ENCODE results near the gene MACROD1. TPM values are rescaled to one million over a fixed set of nuclear protein-coding genes. Genes with fewer than 3 reads are reported as not detected.
"Not testable (repeated sequence)": the region's sequence is repeated elsewhere in the genome, so short reads cannot be mapped to it uniquely, and the experiment has no call there.

MACROD1 gene
- total RNA-seq, 1 donor from 2014 or later: 27.3 TPM

- peak; percentile 100 for DNase-seq (ENCODE audit: low spot score)
These were observed 20.0 kb upstream of the MACROD1 start, which contains the start of gene STIP1 for GRCh38 chr11:64185693-64186491. TSS of gene STIP1 (plus strand) at chr11:64186171. CDS start at chr11:64186262, 91 bp downstream.

- peak; percentile 89 for DNase-seq (ENCODE audit: low spot score)
These were observed 19.3 kb upstream of the MACROD1 start for GRCh38 chr11:64185175-64185692.

DNA sequence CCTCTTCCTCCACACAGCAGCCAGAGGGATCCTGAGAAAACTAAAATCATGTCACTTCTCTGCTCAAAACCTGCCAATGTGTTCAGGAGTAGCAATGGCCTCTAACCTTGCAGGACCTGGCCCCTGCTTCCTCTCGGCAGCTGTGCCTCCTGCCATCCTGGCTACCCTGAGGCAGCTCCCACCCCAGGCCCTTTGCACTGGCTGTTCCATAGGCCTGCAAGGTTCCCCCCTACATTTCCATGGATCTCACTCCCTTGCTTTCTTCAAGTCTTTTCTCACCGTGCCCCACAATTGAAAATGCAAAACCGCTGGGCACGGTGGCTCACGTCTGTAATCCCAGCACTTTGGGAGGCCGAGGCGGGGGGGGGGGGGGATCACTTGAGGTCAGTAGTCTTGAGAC is 18.0 kb upstream of the MACROD1 start:
- DNase-seq (ENCODE audit: low spot score): no peak

GRCh38 chr11:64181506-64182411 is 15.8 kb upstream of the MACROD1 start:
- DNase-seq (ENCODE audit: low spot score): peak; percentile 95

DNA sequence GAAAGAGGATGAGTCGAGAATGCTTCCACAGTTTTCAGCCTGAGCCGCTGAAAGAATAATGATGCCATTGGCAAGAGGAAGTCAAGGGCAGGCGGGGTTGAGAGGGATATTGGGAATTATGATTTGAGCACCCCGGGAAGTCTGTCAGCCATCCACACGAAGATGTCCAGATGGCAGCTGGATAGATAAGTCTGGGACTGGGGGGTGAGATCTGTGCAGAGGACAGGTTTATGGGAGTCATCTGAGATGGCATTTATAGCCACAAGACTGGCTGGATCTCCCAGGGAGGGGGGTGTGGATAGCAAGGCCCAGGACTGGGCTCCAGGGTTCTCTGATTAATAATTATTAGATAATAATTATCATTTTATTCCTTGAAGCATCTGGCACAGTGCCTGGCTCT is 15.0 kb upstream of the MACROD1 start:
- DNase-seq (ENCODE audit: low spot score): peak; percentile 41

GRCh38 chr11:64178951-64179639 is 13.2 kb upstream of the MACROD1 start:
- no peak for DNase-seq (ENCODE audit: low spot score)

- DNase-seq (ENCODE audit: low spot score): no peak
These were observed 12.3 kb upstream of the MACROD1 start for GRCh38 chr11:64178203-64178602.

DNA sequence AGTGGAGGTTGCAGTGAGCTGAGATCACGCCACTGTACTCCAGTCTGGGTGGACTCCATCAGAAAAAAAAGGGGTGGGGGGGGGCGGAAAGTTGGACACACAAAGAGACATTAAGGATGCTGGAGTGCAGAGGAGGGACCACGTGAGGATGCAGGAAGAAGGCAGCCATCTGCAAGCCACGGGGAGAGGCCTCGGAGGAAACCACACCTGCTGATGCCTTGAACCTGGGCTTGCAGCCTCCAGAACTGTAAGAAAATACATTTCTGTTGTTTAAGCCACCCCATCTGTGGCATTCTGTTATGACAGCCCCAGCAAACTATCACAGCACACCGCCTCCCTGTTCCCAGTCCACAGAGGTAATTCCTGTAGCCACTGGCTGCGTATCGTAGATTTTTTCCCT is 10.8 kb upstream of the MACROD1 start:
- DNase-seq (ENCODE audit: low spot score): no peak

DNA sequence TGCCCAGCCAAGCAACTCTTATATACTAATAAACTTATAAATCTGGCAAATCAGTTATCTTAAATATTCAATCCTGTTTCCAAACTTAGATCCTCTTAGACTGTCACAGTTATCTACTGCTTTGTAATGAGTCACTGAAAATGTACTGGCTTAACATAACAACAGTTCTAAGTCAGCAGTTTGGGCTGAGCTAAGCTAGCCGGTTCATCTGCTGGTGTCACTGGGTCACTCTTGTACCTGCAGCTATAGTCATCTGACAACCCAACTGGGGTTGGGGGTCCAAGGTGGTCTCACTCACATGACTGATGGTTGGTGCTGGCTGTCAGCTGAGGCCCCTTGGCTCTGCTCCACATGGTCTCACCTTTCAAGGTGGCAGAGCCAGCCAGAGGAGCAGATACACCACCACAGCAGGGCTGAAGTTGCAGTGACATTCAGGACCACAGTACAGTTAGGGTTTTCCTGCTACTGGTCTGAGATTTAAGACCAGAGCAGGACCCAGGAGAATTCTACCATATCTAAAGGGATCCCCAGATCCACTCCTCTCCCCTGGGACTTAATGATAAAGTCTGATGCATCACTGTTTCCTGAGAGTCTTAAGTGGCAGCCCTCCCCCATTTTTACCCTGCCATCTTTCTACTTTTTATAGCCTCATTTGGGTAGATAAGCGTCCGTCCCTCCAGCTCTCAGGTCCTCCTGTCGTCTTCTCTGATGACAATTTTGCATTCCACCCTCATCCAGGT is 7.9 kb upstream of the MACROD1 start:
- no peak for DNase-seq (ENCODE audit: low spot score)

GRCh38 chr11:64170419-64170818 is 4.5 kb upstream of the MACROD1 start:
- DNase-seq (ENCODE audit: low spot score): no peak

DNA sequence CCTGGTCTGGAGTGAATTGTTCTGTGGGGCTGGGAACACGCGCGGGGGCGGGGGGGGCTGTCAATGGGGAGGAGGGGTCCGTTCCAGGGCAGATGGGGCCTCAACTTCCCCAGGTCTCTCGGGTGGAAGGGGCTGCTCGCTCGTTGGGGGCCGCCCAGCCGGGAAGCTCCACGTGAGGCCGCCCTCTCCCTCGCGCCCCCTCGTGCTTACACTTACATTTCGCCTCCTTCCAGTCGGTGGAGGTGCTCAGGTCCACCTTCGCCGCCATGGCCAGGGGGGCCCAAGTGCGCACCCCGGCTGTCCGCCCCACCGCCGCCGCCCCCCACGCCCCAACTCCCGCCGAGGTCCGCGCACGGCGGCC is 452 bp downstream of the MACROD1 start:
- no peak for DNase-seq (ENCODE audit: low spot score)

DNA sequence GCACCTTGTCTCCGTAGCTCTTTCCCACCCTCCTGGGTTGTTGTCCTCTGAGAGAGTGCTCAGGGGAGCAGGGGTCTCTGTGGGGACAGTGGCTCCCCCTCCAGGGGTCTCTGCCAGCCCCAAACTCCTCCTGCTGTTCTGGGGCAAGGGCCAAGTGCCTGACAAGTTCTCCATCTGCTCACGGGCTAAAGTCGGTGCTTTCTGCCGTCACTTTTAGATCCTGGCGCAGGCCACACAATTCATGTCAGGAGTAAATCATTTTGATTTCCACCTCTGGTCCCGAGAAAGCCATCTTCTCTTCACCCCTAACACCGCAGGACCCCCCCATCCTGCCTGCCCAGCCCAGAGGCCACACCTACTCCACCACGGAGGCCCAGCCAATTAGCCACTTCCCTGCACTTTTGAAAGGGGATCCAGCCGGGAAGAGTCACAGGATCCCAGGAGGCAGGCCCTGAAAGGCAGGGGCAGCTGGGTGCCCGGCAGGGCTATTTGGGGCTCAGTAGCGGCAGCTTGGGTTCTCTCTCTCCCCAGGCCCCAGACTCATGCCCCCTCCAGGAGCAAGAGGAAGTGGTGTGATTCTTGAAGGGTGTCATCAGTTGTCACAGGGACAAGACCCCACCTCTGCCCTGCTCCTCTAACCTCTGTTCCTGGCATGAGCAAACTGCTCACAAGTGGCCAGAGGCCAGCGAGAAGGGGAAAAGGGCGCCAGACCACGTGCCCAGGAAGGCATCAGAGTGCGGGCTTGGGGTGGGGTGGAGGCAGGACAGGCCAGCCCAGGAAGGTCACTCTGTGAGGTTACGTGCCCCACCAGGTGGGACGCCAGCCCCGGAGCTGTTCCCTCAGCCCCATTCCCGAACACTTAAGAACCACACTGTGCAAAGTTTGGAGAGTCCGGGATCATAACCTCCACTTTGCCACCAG is 1.3 kb downstream of the MACROD1 start:
- no peak for DNase-seq (ENCODE audit: low spot score)

DNA sequence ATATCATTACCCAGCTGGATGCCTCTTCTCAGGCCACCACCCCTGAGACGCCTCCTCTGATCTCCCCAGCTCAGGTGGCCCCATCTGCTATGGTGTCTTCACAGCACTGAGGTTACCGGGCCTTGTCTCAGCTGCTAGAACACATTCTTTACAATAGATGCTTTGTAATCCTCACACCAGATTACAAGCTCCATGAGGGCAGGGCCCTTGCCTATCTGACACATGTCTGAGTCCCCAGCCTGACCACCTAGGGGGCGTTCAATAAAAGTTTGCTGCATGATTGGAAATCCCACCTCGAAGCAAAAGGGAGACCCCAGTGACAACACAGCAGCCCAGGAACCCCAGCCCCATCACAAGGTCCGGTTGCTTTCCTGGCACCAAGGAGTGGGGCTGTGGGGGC is 2.0 kb downstream of the MACROD1 start:
- DNase-seq (ENCODE audit: low spot score): no peak

DNA sequence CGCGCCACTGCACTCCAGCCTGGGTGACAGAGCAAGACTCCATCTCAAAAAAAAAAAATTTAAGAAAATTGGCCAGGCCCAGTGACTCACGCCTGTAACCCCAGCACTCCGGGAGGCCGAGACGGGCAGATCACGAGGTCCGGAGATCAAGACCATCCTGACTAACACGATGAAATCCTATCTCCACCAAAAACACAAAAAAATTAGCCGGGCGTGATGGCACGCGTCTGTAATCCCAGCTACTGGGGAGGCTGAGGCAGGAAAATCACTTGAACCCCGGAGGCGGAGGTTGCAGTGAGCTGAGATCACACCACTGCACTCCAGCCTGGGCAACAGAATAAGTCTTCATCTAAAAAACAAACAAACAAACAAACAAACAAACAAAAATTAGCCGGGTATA is 3.1 kb downstream of the MACROD1 start:
- DNase-seq (ENCODE audit: low spot score): not testable (repeated sequence)

DNA sequence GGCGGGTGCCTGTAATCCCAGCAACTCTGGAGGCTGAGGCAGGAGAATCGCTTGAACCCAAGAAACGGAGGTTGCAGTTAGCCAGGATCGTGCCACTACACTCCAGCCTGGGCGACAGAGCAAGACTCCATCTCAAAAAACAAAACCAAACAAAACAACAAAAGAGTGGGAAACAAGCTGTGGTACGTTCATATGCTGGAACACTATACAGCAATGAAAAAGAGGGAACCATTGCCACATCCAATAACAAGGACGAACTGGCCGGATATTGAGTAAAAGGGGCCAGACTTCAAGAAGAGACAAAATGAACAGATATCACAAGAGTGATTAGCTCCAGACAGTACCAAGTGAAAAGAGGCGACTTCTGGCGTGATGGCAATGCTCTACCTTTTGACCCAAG is 4.9 kb downstream of the MACROD1 start:
- DNase-seq (ENCODE audit: low spot score): no peak

- no peak for DNase-seq (ENCODE audit: low spot score)
These were observed 8.1 kb downstream of the MACROD1 start for GRCh38 chr11:64157631-64158394.

DNA sequence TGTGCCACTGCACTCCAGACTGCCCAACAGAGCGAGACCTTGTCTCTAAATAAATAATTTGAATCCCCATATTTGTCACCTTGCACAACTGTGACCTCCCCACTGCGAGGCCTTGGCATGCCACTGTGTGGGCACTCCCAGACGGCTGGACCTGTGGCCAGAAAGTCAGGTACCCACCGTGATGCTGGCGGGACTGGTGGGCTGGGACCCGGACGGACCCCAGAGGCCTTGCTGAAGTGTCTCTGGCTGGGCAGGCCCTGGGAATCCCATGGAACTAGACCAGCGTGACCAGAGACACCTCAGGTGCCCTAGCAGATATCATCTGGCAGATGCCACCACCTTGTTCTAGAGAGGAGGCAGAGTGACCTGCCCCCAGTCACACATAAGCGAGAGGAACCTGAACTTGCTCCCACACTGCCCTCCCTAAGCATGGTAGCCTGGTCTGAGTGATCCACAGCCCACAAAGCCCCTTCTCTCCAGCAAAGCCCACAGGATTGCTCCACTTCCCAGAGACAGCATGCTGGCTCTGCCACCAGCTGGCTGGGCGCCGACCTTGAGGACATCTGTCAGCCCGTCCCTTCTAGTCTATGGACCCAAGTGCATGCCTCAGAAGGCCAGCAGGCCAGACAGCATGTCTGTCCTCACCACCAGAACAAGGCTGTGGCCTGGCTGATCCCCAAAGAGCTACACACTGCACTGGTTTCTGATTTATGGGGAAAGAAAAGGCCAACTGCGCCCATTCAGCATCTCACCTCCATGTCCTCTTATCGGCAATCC is 9.5 kb downstream of the MACROD1 start:
- DNase-seq (ENCODE audit: low spot score): no peak

GRCh38 chr11:64153812-64154211 is 12.1 kb downstream of the MACROD1 start:
- no peak for DNase-seq (ENCODE audit: low spot score)
